Measurements from ENCODE around the gene PRLH.
"Not testable (repeated sequence)": the region's sequence is repeated elsewhere in the genome, so short reads cannot be mapped to it uniquely, and the experiment has no call there.

PRLH gene

GRCh38 chr2:237602409-237602808 lies 36.0 kb downstream of the PRLH start:
- DNase-seq = no peak

- DNase-seq = no peak
These were observed 36.8 kb downstream of the PRLH start for GRCh38 chr2:237603049-237603717.

- DNase-seq = no peak
These were observed 37.5 kb downstream of the PRLH start for GRCh38 chr2:237603718-237604362.

GRCh38 chr2:237604391-237604790 lies 38.0 kb downstream of the PRLH start:
- DNase-seq = no peak

GRCh38 chr2:237604960-237605359 lies 38.6 kb downstream of the PRLH start:
- DNase-seq = no peak

- DNase-seq = not testable (repeated sequence)
These were observed 40.1 kb downstream of the PRLH start for GRCh38 chr2:237606522-237606921.

- DNase-seq = no peak
These were observed 46.4 kb downstream of the PRLH start for GRCh38 chr2:237612527-237613357.

- DNase-seq = no peak
These were observed 47.3 kb downstream of the PRLH start for GRCh38 chr2:237613679-237614078.

- DNase-seq = no peak
These were observed 47.9 kb downstream of the PRLH start for GRCh38 chr2:237614151-237614720.

- DNase-seq = no peak
These were observed 49.4 kb downstream of the PRLH start for GRCh38 chr2:237615631-237616249.

- no peak for DNase-seq
These were observed 50.0 kb downstream of the PRLH start for GRCh38 chr2:237616373-237616733.
